OCI-LY3 (cell line): ENCODE results near the gene CASP3.

Experiments used
- H2AFZ ChIP-seq: fragments of 200-600, 300-600 bp; shearing (Covaris generic); 2 replicates; pipeline ENCODE4 v1.6.0; 2014; ENCODE audit warnings: antibody characterized with exemption, low read depth, low read length
- H3K27ac ChIP-seq: fragments of 200-600, 300-600 bp; sonication (generic); 2 replicates; pipeline ENCODE4 v1.5.1; 2014; ENCODE audit warnings: mild to moderate bottlenecking, low read length, moderate library complexity, mixed read lengths
- H3K27me3 ChIP-seq: fragments of 200-600, 300-600 bp; sonication (generic); 2 replicates; pipeline ENCODE4 v1.6.1; 2014; ENCODE audit warnings: low read depth, low read length, mixed read lengths
- H3K36me3 ChIP-seq: fragments of 200-600, 300-600 bp; sonication (generic); replicated peaks from 2 replicates; pipeline ENCODE3; 2014; ENCODE audit warnings: low read depth, low read length, mixed read lengths
- H3K4me1 ChIP-seq: fragments of 300-600, 200-600 bp; sonication (generic); 2 replicates; pipeline ENCODE4 v1.6.1; 2014; ENCODE audit warnings: low read length, mixed read lengths
- H3K4me2 ChIP-seq: fragments of 200-600, 300-600 bp; sonication (generic); 2 replicates; pipeline ENCODE4 v1.6.1; 2014; ENCODE audit warnings: low read length, mixed read lengths
- H3K4me3 ChIP-seq: fragments of 300-600, 200-600 bp; sonication (generic); 2 replicates; pipeline ENCODE4 v1.5.1; 2014; ENCODE audit warnings: antibody characterized with exemption, mild to moderate bottlenecking, low read length, moderate library complexity
- H3K79me2 ChIP-seq: fragments of 300-600, 200-600 bp; shearing (Covaris generic); 2 replicates; pipeline ENCODE4 v1.6.1; 2014; ENCODE audit warnings: mild to moderate bottlenecking, low read length, mixed read lengths
- H3K9ac ChIP-seq: fragments of 300-600, 200-600 bp; shearing (Covaris generic); 2 replicates; pipeline ENCODE4 v1.6.0; 2014; ENCODE audit warnings: mild to moderate bottlenecking, low read length, moderate library complexity
- H3K9me3 ChIP-seq: fragments of 200-600, 300-600 bp; shearing (Covaris generic); 2 replicates; pipeline ENCODE4 v1.6.1; 2014; ENCODE audit warnings: low read length, mixed read lengths; ENCODE audit not compliant: insufficient read depth
- H4K20me1 ChIP-seq: fragments of 200-600, 300-600 bp; sonication (generic); 2 replicates; pipeline ENCODE4 v1.6.1; 2016; ENCODE audit warnings: low read length, mixed read lengths; ENCODE audit not compliant: insufficient read depth
- CTCF ChIP-seq: fragments of 200-600, 300-600 bp; sonication (generic); IDR thresholded peaks from 2 replicates; pipeline ENCODE4 v1.5.1; 2014; ENCODE audit warnings: antibody characterized with exemption, low read length, low read depth
- EZH2phosphoT487 ChIP-seq: fragments of 200-600 bp; shearing (Covaris generic); IDR thresholded peaks from 2 replicates; pipeline ENCODE4 v1.6.1; 2018; ENCODE audit warnings: antibody characterized with exemption, mixed run types, low read depth

The CASP3 gene

DNA sequence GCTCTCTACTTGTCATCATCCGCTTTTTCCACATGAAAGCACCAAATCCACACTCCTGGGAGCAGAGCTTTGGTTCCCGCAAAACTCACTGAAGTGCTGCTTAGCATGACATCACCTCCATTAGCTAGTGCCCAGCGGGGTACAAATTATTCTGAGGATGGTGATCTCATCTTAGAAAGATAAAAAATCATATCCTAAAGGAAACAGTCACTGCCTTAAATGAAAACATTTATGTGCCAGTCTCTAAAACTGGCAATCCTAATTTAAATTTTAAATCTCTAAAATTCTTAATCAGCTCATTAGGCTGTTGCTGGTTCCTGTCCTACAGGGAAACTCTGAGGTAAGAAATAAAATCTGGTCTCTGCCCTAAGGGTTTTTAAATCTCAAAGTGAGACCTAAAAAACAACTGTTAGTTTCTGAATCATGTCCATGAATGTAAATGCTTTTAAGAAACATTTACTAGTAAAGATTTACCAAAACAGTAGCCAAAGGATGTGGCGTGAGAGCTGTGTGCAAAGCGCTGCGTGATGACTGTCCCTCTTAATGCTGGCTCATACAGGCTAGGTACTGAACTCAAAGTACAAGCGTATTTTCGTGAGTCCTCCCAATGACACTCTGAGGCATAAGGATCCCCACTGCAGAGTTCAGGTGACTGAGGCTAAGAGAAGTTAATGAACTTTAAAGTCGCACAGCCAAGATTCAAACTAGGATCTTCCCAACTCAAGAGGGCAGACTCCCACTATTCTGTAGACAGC is 4.5 kb downstream of the CASP3 start:
- no peak overlapping the region for H3K4me2 ChIP-seq
- no peaks in the 10 kb centered on the region for H3K27me3 ChIP-seq
- peaks cover 7% of the 10 kb centered on the region; the same call in 1 of the 2 replicates for H3K4me1 ChIP-seq
- H3K4me3 ChIP-seq: no peak overlapping the region
- H3K9ac ChIP-seq: no peak overlapping the region
- no peak for TF ChIP-seq CTCF
- no peak for TF ChIP-seq EZH2phosphoT487
- peaks cover 9% of the 10 kb centered on the region; the same call in 1 of the 2 replicates for H4K20me1 ChIP-seq
- H2AFZ ChIP-seq: no peak overlapping the region
- H3K36me3 ChIP-seq: no peaks in the 10 kb centered on the region
- H3K9me3 ChIP-seq: no peaks in the 10 kb centered on the region
- H3K79me2 ChIP-seq: peaks cover 72% of the 10 kb centered on the region
- H3K27ac ChIP-seq: no peak overlapping the region

GRCh38 chr4:184643731-184644130 is 5.5 kb downstream of the CASP3 start:
- Histone ChIP-seq H3K79me2 (peaks cover 72% of the 10 kb centered on the region), H3K9me3 (no peaks in the 10 kb centered on the region), H3K4me2 (no peak overlapping the region), H3K4me1 (peaks cover 7% of the 10 kb centered on the region; the same call in 1 of the 2 replicates), H3K9ac (no peak overlapping the region), H3K4me3 (no peak overlapping the region), H2AFZ (no peak overlapping the region), H3K36me3 (no peaks in the 10 kb centered on the region), H3K27ac (no peak overlapping the region), H3K27me3 (no peaks in the 10 kb centered on the region), H4K20me1 (peaks cover 9% of the 10 kb centered on the region; the same call in 1 of the 2 replicates)
- no peak for TF ChIP-seq EZH2phosphoT487

- Histone ChIP-seq H3K4me2 (no peak overlapping the region), H2AFZ (no peak overlapping the region), H3K9me3 (no peaks in the 10 kb centered on the region), H3K4me3 (no peak overlapping the region), H3K4me1 (no peaks in the 10 kb centered on the region), H3K79me2 (peaks cover 49% of the 10 kb centered on the region), H3K27ac (no peak overlapping the region), H3K9ac (no peak overlapping the region), H3K27me3 (no peaks in the 10 kb centered on the region), H3K36me3 (no peaks in the 10 kb centered on the region), H4K20me1 (no peaks in the 10 kb centered on the region; the same call in 1 of the 2 replicates)
- no peak for TF ChIP-seq EZH2phosphoT487
- TF ChIP-seq CTCF: no peak
Observed at GRCh38 chr4:184641451-184641850, 7.8 kb downstream of the CASP3 start.

GRCh38 chr4:184641022-184641421 is 8.2 kb downstream of the CASP3 start:
- H3K4me1 ChIP-seq: no peaks in the 10 kb centered on the region
- no peaks in the 10 kb centered on the region for H3K27me3 ChIP-seq
- H3K9ac ChIP-seq: no peak overlapping the region
- H3K36me3 ChIP-seq: no peaks in the 10 kb centered on the region
- H3K79me2 ChIP-seq: peaks cover 45% of the 10 kb centered on the region
- no peak overlapping the region for H3K4me2 ChIP-seq
- H3K9me3 ChIP-seq: no peaks in the 10 kb centered on the region
- no peak overlapping the region for H3K4me3 ChIP-seq
- H4K20me1 ChIP-seq: no peaks in the 10 kb centered on the region
- no peak for TF ChIP-seq EZH2phosphoT487
- TF ChIP-seq CTCF: no peak
- no peak overlapping the region for H3K27ac ChIP-seq
- H2AFZ ChIP-seq: no peak overlapping the region
